NCI-H2196 treated with DMSO at 0.1 percent for 48 hours (cell line): Measurements from ENCODE around the gene CEP131.
A peak's percentile ranks its signal among the peaks of the same experiment; 100 is the strongest.

ENCODE experiments used
- DNase-seq: peaks from one replicate; lab custom pipeline; 2025; ENCODE audit not compliant: unreplicated experiment; lab: John Stamatoyannopoulos, UW

CEP131 gene

DNA sequence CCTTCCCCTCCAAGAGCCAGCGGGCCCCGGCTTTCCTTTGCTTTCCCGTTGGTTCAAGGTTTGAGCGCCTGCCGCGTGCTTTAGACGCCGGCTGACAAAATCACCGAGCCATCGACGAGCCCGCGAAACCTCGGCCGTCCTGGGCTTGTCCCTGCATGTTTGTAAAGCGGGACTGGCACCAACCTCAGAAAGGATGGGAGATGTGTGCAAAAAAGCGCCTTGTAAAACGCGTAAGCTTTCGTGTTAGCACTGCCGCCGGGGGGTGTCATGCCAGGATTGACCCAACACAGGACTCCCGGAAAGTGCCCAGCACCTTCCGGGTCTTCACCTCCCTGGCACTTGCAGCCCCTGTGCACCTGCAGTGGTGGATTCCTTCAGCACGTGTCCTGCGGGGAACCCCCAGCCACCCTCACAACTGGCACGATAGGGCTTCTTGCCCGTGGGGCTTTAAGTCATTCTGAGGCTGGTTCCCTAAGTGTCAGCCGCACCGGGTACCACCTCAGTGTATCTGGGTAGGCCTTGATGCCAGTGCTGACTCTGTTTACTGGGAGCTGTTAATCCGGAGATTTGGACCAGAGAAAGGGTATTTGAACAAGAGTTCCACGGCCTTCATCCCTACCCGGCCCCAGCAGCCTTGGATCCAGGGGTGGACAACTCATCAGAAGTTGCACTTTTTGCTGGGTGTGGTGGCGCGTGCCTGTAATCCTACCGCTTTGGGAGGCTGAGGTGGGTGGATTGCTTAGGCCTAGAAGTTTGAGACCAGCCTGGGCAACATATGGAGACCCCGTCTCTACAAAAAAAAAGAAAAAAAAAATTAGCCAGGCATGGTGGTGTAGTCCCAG lies 17.2 kb upstream of the CEP131 start:
- no peak for DNase-seq

GRCh38 chr17:81238815-81239713 lies 16.3 kb upstream of the CEP131 start, which contains the start of the genes NDUFAF8 and TEPSIN:
Gene NDUFAF8, plus strand, starts transcription at chr17:81239318. Its CDS starts 46 bp downstream, at chr17:81239364.
Gene TEPSIN, minus strand, starts transcription at chr17:81239055. Its CDS starts 22 bp downstream, at chr17:81239033.
- peak; percentile 99 for DNase-seq

DNA sequence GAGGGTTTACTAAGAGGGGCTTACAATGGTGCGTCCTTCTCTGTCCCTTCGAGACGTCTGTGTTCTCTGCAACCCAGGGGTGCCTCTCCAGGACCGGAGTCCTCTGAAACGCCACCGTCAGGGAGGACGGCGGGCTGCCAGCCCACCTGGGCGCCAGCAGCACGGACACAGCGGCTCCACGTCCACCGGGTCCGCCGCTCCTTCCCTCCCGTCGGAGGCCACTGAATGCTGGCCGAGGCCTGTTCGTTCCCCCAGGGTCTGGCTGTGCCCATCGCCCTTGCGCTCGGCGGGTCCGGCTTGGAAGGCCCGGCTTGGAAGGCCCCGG lies 15.7 kb upstream of the CEP131 start:
- no peak for DNase-seq

DNA sequence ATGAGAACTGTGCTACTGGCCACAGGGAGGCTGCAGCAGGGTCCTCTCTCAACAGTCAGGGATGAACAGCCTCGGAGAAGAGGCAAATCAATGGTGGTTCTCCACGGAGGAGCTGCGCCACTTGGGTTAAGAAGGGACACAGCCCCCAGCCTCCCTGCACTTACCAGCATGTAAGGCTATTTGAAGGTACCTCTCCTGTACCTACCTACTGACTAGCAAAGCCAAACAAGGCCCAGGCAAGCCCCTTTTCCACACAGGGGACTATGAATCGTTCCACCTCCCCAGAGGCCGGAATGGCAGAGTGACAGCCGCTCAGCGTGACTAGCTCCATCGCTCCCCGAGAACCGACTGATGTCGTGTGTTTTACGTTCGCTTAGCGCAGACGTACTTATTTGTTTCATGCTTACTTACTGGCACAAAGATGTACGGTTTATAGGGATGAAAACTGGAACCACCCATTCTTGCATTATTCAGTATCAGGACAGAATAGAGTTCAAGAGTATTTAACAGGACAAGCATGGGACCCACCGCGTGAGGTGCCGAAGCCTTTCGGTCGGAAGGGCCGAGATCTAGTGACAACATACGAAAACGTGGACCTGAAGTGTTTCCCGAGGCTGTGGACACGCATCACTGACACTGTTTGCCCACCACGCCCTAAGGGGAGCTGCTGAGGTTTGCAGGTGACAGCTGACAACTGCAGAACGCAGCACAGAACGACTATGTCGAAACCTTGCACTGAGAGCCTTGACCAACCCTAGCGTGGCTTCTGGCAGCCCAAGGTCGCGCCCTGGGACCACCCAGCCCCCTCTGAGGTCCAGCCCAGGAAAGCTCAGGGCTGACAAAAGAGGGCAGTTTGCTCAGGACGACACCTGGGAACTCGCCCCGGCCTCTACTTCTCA lies 15.1 kb upstream of the CEP131 start:
- no peak for DNase-seq

DNA sequence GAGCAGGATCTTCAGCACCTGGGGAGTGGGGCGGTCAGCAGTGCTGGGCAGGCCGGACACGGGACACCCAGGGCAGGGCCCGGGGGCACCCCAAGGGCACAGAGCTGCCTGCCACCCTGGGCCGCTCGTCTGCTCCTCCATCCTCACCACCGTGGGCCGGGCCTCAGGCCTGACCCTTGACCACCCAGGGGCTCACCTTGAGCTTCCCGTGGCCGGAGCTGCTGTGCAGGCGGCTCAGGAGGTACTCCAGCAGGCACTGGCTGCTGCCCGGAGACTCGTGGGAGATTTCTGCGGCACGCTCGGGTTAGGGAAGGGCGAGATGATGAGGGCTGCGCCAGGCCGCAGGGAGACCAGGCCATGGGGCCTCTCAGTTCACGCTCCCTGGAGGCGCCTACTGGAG lies 14.0 kb upstream of the CEP131 start:
- no peak for DNase-seq

DNA sequence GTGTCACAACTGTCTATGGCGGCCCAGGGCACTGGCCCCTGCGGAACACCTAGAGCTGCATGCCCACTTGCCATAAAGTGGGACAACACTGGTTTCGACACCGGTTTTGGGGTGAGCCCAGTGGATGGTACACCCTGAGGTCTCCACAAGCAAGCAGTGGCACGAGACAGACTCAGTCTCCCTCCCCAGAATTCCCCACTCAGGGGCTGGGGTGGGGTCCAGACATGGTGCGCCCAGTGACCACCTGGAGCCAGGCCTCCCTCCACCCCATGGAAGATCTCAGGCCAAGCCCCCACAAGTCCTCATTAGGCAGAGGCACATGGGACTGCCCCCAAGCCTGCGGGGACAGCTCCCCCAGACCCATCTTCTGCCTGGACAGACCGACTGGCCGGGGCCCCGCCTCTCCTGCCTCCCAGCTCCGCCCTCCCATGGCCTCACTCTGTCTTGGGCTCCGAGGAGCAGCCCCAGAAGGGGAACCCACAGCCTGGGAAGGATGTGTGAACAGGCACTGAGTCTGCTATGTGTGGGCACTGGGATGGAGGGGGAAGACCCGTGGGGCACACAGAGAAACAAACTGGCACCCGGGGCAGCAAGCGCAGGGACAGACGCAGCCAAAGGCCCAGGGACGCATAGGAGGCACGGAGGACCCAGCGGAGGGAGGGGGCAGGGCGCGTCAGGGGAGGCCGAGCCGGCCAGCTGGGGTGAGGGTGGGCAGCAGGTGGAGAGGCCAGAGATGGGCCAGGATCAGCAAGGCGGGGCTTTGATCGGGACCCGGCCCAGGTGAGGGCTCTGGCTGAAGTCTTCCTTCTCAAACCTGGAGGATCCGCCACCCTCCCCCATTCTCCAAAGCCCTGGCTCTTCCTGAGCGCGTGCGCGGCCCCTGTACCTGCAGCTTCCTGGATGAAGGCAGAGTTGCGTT lies 13.3 kb upstream of the CEP131 start:
- DNase-seq = no peak

- DNase-seq = no peak
Measured at GRCh38 chr17:81234940-81235821, 12.4 kb upstream of the CEP131 start.

- DNase-seq = no peak
Measured at GRCh38 chr17:81234506-81234855, 11.7 kb upstream of the CEP131 start.

DNA sequence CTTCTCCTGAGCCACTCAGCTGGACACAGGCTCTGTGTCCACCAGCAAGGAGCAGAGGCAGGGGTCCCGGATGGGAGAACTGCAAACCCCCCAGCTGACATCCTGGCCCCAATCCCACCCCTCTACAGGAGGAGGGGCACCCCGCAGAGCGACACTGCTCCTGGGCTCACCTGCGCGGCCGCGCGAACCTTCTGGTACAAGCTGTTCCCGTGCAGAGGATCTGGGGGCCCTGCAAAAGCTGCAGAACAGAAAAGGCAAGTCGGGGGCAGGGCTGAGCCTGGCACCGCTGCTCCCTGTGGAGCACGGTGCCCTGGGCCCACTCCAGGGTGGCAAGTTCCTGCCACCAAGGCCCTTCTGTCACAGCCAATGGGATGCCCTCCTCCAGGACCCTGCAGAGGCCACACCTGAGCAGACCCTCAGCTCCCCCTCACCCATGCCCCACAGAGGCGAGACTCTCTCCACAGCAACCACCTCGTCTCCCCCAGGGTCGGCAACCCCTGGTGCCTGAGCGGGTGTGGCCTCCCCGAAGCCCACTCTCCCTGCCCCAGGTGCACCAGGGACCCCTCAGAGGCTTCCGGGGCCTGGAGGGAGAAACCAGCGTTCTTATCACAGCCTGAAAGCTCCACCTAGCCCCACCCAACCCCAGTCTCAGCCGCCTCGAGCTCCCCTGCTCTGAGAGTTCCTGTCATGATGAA lies 11.2 kb upstream of the CEP131 start:
- no peak for DNase-seq

DNA sequence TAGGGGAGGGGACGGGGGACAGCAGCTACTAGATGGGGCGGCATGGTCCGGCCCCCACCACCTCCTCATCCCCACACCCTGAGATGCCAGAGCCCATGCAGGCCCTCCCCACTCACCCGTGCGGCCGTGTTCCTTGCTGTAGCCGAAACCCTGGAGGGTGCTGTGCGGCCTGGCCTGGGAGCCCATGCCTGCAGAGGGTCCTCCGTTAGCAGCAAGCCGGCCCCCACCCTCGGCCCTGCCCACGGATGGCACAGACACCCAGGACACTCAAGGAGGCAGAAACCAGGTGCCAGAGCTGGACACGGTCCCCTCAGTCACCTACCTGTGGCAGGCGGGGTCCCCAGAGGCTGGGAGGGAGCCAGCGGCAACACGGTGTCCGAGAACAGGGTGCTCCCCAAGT lies 10.6 kb upstream of the CEP131 start:
- no peak for DNase-seq

- DNase-seq = no peak
Measured at GRCh38 chr17:81232616-81233241, 10.0 kb upstream of the CEP131 start.

DNA sequence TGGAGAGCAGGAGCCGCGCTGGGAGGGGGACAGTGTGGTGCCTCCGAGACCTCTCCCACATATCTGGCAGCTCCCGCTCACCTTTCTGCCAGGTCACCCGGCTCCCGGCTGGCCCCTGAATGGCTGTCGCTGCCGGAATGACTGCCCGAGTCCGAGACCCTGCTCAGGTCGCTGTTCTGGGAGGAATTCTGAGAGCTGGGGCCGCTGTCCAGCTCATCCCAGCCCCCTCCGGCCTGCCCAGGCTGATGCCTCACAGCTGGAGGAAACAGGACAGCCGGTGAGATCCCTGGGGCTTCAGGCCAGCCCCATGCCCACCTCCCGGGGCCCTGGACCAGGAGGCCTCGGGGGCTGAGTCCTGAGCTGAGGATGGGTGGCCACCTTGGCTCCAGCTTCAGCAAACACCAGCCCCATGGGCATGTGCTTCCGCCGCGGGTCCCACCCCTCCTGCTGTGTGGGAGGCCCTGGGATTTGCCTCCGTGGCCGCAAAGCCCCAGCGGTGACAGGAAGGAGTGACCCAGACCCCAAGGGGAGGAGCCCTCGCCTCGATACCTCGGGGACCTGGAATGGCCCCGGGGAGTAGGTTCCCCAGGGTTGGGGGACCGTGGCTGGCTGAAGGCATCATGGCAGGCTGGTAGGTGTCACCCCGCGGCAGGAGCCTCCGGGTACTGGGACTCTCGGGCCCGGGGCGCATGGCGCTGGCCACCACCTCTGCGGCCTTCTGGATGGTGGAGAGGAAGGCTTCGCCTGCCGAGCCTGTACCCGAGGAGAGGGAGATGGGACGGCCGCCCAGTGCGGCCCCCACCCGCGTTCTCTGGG lies 9.2 kb upstream of the CEP131 start:
- no peak for DNase-seq

GRCh38 chr17:81231121-81231645 lies 8.4 kb upstream of the CEP131 start:
- DNase-seq = no peak

- no peak for DNase-seq
Measured at GRCh38 chr17:81230043-81230820, 7.5 kb upstream of the CEP131 start.

GRCh38 chr17:81229666-81229920 lies 6.8 kb upstream of the CEP131 start:
- no peak for DNase-seq

- DNase-seq = no peak
Measured at GRCh38 chr17:81228834-81229665, 6.3 kb upstream of the CEP131 start.
